ENCODE results near the gene DCAKD. TPM values are rescaled to one million over a fixed set of nuclear protein-coding genes. Genes with fewer than 3 reads are reported as not detected.

DCAKD gene
- total RNA-seq, 1 donor from 2014 or later, result 91.8 TPM

GRCh38 chr17:45009676-45010467 is 41.6 kb downstream of the DCAKD start:
- Mint-ChIP-seq H3K27me3 (ENCODE audit: low read depth) (peaks cover 8% of the 10 kb centered on the region), H3K27ac (ENCODE audit: unreplicated experiment) (peak overlapping the region; percentile 60), H3K4me1 (no peaks in the 10 kb centered on the region), H3K9me3 (no peaks in the 10 kb centered on the region), H3K4me3 (no peak overlapping the region), H3K36me3 (ENCODE audit: low read depth) (no peaks in the 10 kb centered on the region)
- no peak for DNase-seq (ENCODE audit: low read depth, low spot score)
- no peak for TF ChIP-seq CTCF (conservative IDR thresholded peaks at IDR 0.05)

- Mint-ChIP-seq H3K27ac (ENCODE audit: unreplicated experiment) (no peak overlapping the region), H3K36me3 (ENCODE audit: low read depth) (no peaks in the 10 kb centered on the region), H3K27me3 (ENCODE audit: low read depth) (peaks cover 15% of the 10 kb centered on the region), H3K9me3 (no peaks in the 10 kb centered on the region), H3K4me1 (peaks cover 7% of the 10 kb centered on the region), H3K4me3 (no peak overlapping the region)
- no peak for TF ChIP-seq CTCF (conservative IDR thresholded peaks at IDR 0.05)
- DNase-seq (ENCODE audit: low read depth, low spot score), result no peak
These were observed 43.2 kb downstream of the DCAKD start for GRCh38 chr17:45008216-45008615.

DNA sequence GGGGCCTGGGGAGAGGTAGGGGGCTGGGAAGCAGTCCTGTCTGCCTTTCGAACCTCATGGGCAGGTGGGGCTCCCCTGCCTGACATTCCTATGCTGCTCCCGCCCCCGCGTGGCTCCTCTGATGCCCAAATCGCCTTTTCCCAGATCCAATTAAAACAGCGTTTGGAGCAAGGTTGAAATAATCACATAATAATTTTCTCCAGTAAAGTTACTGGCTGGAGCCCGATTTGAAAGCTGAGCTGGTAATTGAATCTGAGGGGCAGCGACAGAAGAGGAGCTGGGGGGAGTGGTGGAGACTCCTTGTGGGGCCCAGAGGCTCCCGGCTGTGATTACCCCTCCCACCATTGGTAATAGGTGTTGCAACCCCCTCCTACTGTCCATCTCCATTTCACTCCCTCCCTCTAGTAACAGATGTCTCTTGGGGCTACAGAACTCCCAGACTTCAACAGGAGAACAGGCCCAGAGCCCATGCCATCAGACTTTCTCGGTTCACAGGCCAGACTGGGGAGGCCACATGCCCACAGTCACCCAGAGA is 44.4 kb downstream of the DCAKD start:
- no peak for TF ChIP-seq CTCF (conservative IDR thresholded peaks at IDR 0.05)
- no peak overlapping the region for H3K27ac Mint-ChIP-seq (ENCODE audit: unreplicated experiment)
- no peak overlapping the region for H3K4me3 Mint-ChIP-seq
- H3K27me3 Mint-ChIP-seq (ENCODE audit: low read depth), result peaks cover 15% of the 10 kb centered on the region
- peaks cover 7% of the 10 kb centered on the region for H3K4me1 Mint-ChIP-seq
- no peaks in the 10 kb centered on the region for H3K36me3 Mint-ChIP-seq (ENCODE audit: low read depth)
- DNase-seq (ENCODE audit: low read depth, low spot score), result no peak
- H3K9me3 Mint-ChIP-seq, result no peaks in the 10 kb centered on the region

DNA sequence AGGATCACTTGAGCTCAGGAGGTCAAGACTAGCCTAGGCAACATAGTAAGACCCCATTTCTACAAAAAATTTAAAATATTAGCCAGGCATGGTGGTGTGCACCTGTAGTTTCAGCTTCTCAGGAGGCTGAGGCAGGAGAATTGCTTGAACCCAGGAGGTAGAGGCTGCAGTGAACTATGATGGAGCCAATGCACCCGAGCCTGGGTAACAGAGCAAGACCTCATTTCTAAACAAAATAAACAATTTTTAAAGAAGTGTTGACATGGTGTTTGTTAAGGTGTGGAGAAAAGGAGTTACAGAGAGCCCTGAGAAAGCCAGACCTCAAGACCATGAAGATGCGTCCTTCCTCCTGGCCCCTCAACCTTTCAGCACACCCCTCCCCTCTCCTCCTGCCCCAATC is 45.7 kb downstream of the DCAKD start:
- Mint-ChIP-seq H3K4me3 (no peak overlapping the region), H3K27me3 (ENCODE audit: low read depth) (peaks cover 15% of the 10 kb centered on the region), H3K9me3 (no peaks in the 10 kb centered on the region), H3K36me3 (ENCODE audit: low read depth) (peaks cover under 1% of the 10 kb centered on the region), H3K27ac (ENCODE audit: unreplicated experiment) (no peak overlapping the region), H3K4me1 (peaks cover 7% of the 10 kb centered on the region)
- DNase-seq (ENCODE audit: low read depth, low spot score), result no peak
- no peak for TF ChIP-seq CTCF (conservative IDR thresholded peaks at IDR 0.05)

DNA sequence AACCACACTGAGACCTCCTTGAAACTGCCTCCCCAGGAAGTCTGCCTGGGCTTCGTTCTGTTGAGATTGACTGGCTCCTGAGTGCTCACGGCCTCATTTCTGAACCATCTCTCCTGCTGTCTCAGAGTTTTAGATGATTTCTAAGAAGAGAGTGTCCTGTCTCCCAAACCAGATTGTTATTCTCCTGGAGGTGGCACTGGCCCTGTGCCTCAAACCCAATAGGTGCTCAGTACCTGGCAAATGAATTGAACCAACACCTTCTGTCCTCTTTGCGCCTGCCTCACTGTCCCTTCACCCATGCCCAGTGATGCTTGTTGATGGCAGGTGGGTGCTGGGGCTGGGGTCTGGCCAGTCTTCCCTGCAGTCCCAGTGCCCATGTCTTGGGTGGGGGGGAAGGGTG is 47.0 kb downstream of the DCAKD start:
- no peak for DNase-seq (ENCODE audit: low read depth, low spot score)
- Mint-ChIP-seq H3K4me1 (peaks cover 7% of the 10 kb centered on the region), H3K27me3 (ENCODE audit: low read depth) (peaks cover 11% of the 10 kb centered on the region), H3K27ac (ENCODE audit: unreplicated experiment) (no peak overlapping the region), H3K9me3 (peaks cover 3% of the 10 kb centered on the region), H3K36me3 (ENCODE audit: low read depth) (peaks cover 4% of the 10 kb centered on the region), H3K4me3 (no peak overlapping the region)
- no peak for TF ChIP-seq CTCF (conservative IDR thresholded peaks at IDR 0.05)
